Ovary (tissue), 3 donors: ENCODE results near the gene SEC31B.

Experiments
- CTCF ChIP-seq, 3 donors: fragments of 450-650 bp in 2 of 3; fragments of 200-600 bp in 1 of 3; IDR thresholded peaks; one replicate each; pipeline versions ENCODE4 v1.5.1 to v1.8.0; 2016 to 2022; ENCODE audit warnings: antibody characterized with exemption in 3 of 3, mild to moderate bottlenecking in 1 of 3
- EP300 ChIP-seq: sonication (generic); formaldehyde crosslinking; IDR thresholded peaks from one replicate; pipeline ENCODE4 v1.6.1; 2017; ENCODE audit warnings: antibody characterized with exemption
- POLR2A ChIP-seq: fragments of 450-650 bp; IDR thresholded peaks from one replicate; pipeline ENCODE4 v1.6.1; 2017; ENCODE audit warnings: antibody characterized with exemption, mild to moderate bottlenecking, moderate library complexity
- donor health status: DM: no; HTN: no; CAD: no.

- no peak for TF ChIP-seq POLR2A
- no peak for TF ChIP-seq CTCF (IDR thresholded peaks at IDR 0.05)
- TF ChIP-seq EP300: no peak
These were observed 23.1 kb downstream of the SEC31B start for GRCh38 chr10:100496567-100496966.
